NCI-H748 (cell line): ENCODE data around the gene KIAA1328.
A peak's percentile ranks its signal among the peaks of the same experiment; 100 is the strongest.
"Not testable (repeated sequence)": the region's sequence is repeated elsewhere in the genome, so short reads cannot be mapped to it uniquely, and the experiment has no call there.

ENCODE experiments used
- DNase-seq: peaks from one replicate; lab custom pipeline; 2025; ENCODE audit not compliant: unreplicated experiment; lab: John Stamatoyannopoulos, UW

The KIAA1328 gene

DNA sequence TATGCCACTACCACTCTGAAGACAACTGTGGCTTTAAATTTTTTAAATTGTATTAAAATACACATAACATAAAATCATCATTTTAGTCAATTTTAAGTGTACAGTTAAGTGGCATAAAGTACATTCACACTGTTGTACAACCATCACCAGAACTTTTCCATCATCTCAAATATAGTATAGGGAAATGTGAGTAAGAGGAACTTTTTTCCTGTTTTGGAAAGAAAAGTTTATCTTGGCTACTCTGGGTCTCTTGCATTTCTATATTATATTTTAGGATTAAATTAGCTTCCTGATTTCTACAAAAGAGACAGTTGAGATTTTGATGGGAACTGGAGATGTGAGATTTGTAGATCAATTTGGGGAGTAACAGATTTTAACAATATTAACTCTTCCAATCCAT, 3.4 kb upstream of the KIAA1328 start:
- DNase-seq: no peak

DNA sequence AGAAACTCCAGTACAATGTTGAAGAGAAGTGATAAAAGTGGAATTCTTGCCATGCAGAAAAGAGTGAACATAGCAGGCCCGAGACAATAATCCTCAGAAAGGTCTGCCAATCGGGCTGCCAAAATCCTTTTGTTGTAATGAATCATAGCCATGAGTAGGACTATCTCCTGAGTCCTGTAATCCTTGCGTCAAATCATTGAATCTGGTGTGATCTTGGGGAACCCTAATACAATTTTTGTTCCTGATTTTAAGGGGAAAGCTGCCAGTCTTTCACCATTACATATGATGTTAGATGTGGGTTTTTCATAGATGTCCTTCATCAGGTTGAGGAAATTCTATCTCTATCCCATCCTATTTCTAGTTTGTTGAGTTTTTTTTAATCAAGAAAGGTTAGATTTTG, 2.4 kb upstream of the KIAA1328 start:
- DNase-seq: no peak

DNA sequence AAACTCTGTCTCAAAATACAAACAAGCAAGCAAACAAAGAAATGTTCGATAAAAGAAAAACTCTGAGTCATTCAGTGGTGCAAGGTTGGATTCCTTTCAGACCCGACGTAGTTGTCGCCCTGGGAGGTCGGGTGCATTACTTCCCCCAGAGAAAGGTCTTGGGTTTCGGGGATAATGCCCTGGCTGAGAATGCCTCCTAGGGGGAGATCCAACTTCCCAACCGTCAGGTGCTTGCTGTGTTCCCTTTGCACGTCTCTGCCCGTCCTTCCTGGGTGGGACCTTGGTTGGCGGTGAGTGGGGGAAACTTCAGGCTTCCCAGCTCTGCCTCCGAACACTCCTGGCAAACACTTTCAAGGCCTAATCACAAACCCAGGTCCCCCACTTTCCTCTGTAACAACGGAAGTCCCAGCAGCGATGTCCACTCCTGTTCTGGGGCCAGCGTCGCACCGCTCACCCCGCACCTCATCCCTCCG, 734 bp upstream of the KIAA1328 start:
- DNase-seq: peak; percentile 70

DNA sequence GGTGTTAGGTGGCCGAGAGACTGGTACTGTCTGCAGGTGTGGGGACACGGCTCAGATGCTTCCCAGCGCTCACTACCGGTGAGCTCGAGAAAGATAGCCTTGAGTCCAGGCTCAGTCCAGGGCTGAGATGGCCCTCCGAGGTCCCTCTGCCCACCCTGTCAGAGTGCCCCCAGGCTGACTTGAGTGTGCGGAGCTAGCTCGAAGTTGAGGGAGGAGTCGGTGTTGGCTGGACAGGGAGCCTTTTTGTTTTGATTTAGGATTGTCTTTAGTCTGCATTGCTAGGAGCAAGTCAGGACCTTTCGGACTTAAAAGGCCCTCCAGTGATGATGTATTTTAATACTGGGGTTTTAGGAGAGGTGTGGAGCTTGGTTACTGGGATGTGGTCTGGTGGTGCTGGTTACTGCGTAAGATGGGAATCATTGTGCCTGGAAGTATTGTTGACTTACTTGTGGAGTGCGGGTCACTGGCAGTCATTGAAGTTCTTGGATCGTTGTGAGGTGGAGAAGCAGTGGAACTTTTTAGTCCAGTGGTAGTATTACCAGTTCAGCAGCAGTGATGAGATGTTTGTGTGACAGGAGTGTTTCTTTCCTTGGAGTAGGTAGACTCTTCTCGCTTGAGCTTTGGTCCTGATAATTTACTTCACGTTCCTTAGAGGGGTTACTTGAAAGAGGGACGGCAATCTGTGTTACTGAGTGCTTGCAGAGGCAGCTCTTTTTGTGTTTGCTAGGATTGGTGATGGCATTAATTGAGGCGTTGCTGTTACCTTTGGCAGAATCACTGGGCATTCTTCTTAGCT, 633 bp downstream of the KIAA1328 start:
- DNase-seq: peak; percentile 54

DNA sequence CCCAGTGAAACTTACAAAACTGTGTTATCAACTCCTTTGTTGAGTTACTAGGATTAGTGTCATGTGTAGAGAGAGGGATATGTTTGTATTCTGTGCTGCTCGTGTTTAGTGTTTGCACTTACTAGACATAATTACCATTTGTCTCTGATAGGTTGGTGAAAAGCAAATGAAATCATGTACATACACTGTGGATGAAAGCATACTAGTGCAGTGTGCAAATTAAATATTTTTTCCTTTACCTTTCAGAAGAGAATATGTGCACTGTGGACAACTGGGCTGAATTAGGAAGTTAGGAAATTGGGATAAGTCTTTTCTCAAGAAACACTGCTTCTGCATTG, 1.2 kb downstream of the KIAA1328 start:
- DNase-seq: peak; percentile 54

DNA sequence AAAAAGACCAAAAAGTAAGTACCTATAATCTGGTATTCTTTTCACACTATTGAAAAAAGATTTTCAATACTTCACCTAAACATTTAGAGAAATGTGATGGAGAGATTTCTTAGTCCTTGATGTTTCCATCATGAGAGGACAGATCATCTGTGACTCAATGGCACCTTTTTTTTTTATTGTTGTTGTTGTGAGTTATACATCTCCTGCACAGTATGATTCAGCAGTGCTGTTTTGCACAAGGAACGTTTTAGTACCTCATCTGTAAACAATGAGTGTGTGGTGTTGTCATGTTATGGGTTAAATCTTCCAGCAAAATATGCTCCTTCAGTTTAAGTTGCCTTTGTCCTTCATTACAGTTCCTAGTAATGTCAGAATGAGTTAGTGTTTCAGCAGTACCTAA, 2.2 kb downstream of the KIAA1328 start:
- DNase-seq: no peak

DNA sequence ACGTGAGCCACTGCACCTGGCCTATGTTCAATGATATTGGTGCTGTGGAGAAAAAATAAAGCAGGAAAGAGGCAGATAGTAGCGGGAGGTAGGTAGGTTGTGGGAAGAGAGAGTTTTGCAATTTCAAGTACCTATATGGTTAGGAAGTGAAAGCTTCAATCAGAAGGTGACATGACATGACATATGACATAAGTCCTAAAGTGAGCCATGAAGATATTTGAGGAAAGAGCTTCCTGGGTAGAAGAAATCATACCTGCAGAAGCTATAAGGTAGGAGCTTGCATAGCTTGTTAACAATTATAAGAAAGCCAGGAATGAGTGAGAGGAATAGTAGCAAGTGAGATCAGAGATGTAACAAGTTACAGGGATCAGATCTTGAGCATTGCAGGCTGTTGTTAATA, 4.2 kb downstream of the KIAA1328 start:
- DNase-seq: no peak

DNA sequence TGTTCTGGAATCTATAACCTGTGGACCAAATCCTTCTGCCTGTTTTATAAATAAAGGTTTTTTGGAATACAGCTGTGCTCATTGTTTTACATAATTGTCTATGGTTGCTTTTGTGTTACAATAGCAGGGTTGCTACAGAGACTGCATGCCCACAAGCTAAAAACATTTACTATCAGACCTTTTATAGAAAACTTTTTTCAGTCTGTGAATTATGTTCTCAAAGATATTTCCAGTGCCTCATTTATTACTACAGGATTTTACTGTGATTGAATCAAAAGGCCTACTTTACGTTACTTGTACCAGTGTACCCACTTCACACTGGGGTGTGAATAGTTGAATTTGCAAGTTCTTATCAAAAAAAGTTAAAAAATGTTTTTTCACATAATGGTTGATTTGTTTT, 7.0 kb downstream of the KIAA1328 start:
- no peak for DNase-seq

DNA sequence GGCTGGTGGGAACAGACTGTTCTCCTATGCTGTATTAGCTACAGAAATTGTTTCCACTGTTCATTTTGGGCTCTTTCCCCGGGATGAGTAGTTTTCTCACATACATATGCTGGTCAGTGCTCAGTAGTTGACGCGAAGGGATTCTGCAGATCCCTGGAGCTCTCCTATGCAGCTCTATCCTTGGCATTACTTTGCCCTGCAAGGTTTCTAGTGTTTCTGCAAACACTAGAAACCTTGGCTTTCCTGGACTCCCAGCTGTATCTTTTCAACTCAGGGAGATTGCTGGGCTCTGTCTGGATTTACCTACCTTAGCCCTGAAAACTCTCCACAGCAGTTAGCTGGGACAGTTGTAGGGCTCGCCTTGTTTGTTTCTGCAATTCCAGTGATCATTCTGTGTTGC, 10.9 kb downstream of the KIAA1328 start:
- no peak for DNase-seq

DNA sequence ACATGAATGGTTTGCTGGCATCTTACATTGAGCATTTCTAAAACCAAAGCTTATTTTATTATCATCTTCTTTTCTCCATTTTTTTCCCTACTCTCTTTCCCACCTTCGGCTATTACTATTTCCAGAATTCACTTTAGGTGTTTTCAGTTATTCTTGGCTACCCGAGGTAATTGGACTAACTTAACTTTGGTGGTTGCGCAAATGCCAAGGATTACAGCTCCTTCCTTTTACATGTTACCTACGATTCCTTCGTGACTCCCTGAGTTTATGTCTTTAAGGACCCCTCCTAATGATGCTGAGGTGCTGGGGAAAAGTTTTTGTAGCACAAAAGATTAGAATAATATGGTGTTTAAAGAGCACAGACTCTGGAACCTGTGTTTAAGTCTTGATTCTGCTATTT, 14.3 kb downstream of the KIAA1328 start:
- no peak for DNase-seq

DNA sequence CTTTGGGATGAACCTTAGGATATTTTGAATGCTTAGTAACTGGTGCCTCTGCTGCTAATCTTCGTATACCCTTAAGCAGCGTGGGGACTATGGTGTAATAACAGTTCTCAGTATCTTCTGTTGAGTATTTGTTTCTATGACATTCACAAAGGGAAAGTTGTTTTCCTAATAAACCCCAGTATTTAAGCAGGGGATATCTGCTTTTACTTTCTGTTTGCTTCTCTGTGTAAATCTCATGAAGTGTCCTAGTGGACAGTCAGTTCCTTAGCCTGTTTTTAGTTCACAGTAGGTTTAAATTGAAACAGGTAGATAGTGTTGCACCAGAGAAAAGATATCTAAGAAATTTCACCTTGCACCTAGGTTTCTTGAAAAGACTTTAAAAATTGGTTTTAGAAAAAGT, 14.9 kb downstream of the KIAA1328 start:
- DNase-seq: no peak

DNA sequence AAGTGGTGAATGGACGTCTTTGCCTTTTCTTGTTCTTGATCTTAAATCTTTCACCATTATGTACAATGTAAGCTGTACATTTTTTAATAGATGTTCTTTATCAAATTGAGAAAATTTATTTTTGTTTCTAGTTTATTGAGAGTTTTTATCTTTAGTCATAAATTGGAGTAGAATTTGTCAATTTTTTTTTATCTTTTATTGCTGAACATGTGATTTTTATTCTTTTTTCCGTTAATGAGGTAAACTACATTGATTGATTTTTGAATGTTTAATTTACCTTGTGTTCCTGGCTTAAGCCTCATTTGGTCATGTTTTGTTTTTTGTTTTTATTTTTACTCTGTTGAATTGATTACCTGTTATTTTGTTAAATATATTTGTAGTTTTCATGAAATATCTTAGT, 19.7 kb downstream of the KIAA1328 start:
- no peak for DNase-seq

DNA sequence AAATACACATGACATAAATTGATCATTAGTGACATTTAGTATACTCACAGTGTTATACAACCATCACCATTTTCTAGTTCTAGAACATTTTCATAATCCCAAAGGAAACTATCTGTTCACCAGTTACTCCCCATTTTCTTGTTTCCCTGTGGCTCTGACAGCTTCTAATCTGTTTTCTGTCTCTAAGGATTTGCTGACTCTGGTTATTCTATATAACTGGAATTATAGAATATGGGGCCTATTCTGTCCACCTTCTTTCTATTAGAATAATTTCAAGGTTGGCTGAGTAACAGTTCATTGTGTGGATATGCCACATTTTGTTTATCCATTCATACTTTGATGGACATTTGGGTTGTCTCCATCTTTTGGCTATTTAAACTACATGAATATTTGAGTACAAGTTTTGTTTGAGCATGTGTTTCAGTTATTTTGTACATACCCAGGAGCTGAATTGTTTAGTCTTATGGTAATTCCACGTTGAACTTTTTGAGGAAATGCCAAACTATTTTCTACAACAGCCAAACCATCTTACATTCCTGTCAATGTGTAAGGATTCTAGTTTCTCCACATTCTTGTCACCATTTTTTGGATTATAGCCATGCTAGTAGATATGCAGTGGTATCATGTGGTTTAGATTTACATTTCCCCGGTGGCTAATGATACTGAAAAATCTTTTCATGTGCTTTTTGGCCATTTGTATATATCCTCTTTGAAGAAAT, 20.5 kb downstream of the KIAA1328 start:
- DNase-seq: no peak

DNA sequence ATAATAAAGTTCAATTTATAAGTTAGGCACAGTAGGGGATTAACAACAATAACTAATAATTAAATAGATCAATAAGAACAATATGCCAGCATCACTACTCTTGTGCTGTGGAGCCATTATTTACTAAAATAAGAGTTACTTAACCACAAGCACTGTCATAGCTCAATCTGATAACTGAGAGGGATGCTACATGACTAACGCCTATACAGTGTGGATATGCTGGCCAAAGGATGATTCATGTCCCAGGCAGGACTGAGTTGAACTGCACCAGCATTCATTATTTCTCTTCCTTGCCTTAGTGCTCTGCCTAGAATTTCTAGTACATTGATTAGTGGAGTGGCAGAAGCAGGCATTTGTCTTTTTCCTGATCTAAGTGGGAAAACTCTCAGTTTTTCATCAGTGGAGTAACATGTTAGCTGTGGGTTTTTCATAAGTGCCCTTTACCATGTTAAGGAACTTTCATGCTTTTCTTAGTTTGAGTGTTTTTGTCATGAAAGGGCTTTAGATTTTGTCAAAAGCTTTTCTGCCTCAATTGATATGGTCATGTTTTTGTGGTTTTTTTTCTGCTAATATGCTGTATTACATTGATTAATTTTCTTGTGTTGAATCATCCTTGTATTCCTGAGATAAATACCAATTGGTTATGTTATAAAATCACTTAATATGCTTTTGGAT, 21.7 kb downstream of the KIAA1328 start:
- DNase-seq: no peak

DNA sequence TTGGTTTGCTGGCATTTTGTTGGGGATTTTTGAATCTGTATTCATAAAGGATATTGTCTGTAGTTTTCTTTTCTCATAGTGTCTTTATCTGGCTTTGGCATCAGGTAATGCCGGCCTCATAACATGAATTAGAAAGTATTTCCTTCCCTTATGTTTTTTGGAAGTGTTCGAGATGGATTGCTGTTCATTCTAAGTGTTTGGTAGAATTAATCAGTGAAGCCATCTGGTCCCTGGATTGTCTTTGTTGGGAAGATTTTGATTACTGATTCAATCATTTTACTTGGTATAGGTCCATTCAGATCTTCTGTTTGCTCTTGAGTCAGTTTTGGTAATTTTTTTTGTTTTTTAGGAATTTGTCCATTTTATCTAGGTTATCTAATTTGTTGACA, 22.3 kb downstream of the KIAA1328 start:
- DNase-seq: no peak

DNA sequence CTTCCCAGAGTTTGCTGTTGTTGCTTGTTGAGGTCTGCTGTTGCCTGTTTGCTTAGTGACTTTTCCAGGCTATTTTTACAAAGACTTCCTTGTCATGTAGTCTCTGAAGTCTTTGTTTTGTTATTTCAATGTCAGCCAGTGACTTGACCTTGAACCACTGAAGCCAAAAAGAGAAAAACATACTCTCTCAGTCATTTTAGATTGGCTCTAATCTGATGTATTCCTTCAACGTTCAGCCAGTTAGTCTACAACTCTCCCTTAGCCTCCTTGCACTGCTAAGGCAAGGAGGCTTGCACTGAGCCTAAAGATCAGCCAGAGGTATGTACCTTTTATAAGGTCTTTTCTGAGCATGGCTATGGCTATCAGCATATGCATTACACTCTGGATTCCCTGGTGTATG, 27.9 kb downstream of the KIAA1328 start:
- DNase-seq: no peak

DNA sequence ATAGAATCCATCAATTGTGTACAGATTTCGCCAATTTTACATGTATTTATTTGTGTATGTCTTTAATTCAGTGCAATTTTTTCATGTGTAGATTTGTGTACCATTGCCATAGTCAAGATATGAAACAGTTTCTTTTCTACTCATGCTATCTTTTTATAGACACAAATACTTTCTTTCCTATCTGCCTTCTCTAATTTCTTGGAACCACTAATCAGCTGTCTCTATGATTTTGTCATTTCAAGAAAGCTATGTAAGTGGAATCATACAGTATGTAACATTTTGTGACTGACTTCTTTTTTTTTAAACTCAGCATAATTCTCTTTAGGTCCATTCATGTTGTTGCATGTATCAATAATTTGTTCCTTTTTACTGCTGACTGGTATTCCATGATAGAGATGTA, 33.3 kb downstream of the KIAA1328 start:
- DNase-seq: no peak

DNA sequence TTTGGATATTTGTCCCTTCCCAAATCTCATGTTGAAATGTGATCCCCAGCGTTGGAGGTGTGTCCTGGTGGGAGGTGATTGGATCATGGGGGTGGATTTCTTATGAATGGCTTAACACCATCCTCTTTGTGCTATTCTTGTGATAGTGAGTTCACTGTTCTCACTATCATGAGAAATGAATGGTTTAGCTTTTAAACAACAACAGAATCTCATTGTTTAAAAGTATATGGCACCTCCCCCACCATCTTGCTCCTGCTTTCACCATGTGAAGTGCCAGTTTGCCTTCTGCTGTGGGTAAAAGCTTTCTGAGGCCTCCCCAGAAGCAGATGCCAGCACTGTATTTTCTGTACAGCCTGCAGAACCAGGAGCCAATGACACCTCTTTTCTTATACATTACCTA, 38.1 kb downstream of the KIAA1328 start:
- DNase-seq: no peak

DNA sequence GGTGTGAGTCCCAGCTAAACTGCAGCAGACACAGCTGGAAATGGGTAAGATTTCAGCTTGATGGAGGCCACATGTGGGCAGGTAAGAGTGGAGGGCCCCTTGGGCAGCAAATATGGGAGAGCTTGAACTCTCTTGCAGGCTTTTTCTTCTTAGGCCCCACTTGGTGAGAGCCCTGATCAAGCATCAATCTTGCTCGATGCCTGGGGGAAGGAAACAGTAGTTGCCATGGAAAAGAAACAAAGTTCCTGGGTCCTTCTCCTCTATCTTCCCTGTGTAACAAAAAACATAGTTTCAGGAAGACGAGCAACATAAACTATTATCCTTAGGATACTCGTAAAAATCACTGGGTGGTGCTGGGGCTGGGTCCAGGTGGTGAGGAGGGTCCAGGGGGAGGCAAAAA, 42.9 kb downstream of the KIAA1328 start:
- no peak for DNase-seq

DNA sequence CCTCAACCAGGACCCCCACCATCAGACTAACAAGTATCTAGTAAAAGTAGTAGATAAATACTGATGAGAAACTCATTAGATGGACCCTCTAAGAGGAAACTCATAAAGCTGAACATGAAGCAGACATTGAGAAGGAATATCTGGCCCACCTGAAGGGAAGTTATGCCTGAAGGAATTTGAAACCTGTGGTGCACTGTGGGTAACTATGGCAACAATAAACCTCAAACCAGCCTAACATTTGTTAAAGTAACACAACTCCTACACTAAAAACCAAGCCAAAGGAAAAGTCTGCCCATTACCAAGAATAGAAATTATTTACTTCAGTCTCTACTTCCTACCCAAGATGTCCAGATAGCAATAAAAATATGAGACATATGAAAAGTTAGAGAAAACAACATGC, 43.4 kb downstream of the KIAA1328 start:
- DNase-seq: no peak

DNA sequence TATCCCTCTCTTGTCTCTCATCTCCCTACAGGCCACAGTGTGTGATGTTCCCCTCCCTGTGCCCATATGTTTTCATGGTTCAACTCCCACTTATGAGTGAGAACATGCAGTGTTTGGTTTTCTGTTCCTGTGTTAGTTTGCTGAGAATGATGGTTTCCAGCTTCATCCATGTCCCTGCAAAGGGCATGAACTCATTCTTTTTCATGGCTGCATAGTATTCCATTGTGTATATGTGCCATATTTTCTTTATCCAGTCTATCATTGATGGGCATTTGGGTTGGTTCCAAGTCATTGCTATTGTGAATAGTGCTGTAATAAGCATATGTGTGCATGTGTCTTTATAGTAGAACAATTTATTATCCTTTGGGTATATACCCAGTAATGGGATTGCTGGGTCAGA, 44.9 kb downstream of the KIAA1328 start:
- DNase-seq: not testable (repeated sequence)

DNA sequence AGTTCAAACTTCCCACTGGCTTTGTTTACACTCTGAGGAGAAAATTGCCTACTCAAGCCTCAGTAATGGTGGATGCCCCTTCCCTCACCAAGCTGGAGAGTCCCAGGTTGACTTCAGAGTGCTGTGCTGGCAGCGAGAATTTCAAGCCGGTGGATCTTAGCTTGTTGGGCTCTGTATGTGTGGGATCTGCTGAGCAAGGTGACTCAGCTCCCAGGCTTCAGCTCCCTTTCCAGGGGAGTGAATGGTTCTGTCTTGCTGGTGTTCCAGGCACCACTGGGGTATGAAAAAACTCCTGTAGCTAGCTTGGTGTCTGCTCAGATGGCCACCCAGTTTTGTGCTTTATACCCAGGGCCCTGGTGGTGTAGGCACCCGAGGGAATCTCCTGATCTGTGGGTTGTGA, 50.9 kb downstream of the KIAA1328 start:
- DNase-seq: not testable (repeated sequence)
